Measurements from ENCODE around the gene MED27.

GRCh38 chr9:131827821-131828369 lies 251.8 kb downstream of the MED27 start:
- TF ChIP-seq CTCF (conservative IDR thresholded peaks at IDR 0.05 in 1 of 2, IDR thresholded peaks at IDR 0.05 in 1 of 2; ENCODE audit: low read depth in 1 of 2, low read length in 2 of 2), result no peak
- TF ChIP-seq EZH2 (IDR thresholded peaks at IDR 0.05; ENCODE audit: low read length, missing control alignments), result no peak
